ENCODE measurements around the gene THAP7. TPM values are rescaled to one million over a fixed set of nuclear protein-coding genes. Genes with fewer than 3 reads are reported as not detected.

Gene THAP7
- total RNA-seq, 4 donors from 2014 or later, result 38.5 to 49.0 (median 42.5) TPM

DNA sequence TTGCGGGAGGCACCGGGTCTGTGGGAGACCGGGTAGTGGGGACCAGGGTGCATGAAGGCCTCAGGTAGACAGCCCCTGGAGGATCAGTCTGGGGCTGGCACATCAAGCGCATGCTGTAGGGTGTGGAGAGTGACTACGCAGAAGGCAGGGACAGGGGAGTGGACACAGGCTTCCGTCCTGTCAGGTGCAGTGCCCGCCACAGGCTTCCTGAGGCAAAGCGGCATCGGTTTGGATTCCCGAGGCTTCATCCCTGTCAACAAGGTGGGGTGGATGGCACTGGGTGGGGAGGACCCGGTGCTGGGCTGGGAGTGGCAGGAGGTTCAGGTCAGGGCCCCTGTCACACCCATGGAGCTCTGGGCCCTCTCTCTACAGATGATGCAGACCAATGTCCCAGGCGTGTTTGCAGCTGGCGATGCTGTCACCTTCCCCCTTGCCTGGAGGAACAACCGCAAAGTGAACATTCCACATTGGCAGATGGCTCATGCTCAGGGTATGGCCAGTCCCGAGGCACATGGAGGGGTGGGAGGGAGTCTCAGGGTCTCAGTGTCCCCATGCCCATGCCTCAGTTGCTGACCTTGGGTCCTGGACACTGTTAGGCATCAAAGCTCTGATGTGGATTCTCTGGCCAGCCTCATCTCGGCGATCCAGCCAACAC is 24.3 kb downstream of the THAP7 start:
- no peak for ATAC-seq
- Histone ChIP-seq H3K27me3 (no peaks in the 10 kb centered on the region), H3K4me1 (peaks cover 3 to 29% (median 19%) of the 10 kb centered on the region in 3 donors), H3K27ac (no peak overlapping the region), H3K4me3 (no peak overlapping the region), H3K9me3 (peaks cover 0 to 9% (median 0%) of the 10 kb centered on the region in 3 donors), H3K36me3 (no peaks in the 10 kb centered on the region)
- TF ChIP-seq, protein P1, sequence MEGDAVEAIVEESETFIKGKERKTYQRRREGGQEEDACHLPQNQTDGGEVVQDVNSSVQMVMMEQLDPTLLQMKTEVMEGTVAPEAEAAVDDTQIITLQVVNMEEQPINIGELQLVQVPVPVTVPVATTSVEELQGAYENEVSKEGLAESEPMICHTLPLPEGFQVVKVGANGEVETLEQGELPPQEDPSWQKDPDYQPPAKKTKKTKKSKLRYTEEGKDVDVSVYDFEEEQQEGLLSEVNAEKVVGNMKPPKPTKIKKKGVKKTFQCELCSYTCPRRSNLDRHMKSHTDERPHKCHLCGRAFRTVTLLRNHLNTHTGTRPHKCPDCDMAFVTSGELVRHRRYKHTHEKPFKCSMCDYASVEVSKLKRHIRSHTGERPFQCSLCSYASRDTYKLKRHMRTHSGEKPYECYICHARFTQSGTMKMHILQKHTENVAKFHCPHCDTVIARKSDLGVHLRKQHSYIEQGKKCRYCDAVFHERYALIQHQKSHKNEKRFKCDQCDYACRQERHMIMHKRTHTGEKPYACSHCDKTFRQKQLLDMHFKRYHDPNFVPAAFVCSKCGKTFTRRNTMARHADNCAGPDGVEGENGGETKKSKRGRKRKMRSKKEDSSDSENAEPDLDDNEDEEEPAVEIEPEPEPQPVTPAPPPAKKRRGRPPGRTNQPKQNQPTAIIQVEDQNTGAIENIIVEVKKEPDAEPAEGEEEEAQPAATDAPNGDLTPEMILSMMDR (IDR thresholded peaks at IDR 0.05), result no peak
- TF ChIP-seq POLR2AphosphoS5 (IDR thresholded peaks at IDR 0.05) (no peak), EP300 (IDR thresholded peaks at IDR 0.05) (no peak), POLR2A (IDR thresholded peaks at IDR 0.05) (no peak)
- WGBS, 2 donors (ENCODE audit: low coverage in 1 of 2), result 63 to 81% methylated on average over 3 to 5 of the region's 17 CpGs

DNA sequence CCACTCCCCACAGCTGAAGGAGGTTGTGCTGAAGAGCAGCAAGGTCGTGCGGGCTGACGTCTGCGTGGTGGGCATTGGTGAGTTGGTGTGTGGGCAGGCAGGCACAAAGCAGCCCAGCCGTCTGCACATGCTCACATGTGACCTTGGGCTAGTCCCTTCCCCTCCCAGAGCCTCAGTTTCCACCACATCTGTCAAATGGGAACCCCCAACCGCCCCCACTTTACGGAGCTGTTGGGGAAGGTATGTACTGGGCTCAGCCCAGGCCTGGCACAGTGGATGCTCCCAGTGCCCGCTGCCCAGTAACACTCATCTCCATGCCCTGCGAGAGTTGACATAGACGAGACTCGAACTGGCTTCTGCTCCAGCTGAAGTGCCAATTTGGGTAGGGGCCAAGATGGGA is 24.9 kb downstream of the THAP7 start:
- WGBS, 2 donors (ENCODE audit: low coverage in 1 of 2), result no CpG with 5 or more reads among the region's 11 CpGs
- TF ChIP-seq EP300 (IDR thresholded peaks at IDR 0.05) (no peak), POLR2AphosphoS5 (IDR thresholded peaks at IDR 0.05) (no peak), POLR2A (IDR thresholded peaks at IDR 0.05) (no peak)
- TF ChIP-seq, protein P1 (IDR thresholded peaks at IDR 0.05), result no peak
- no peaks in the 10 kb centered on the region for H3K27me3 ChIP-seq

DNA sequence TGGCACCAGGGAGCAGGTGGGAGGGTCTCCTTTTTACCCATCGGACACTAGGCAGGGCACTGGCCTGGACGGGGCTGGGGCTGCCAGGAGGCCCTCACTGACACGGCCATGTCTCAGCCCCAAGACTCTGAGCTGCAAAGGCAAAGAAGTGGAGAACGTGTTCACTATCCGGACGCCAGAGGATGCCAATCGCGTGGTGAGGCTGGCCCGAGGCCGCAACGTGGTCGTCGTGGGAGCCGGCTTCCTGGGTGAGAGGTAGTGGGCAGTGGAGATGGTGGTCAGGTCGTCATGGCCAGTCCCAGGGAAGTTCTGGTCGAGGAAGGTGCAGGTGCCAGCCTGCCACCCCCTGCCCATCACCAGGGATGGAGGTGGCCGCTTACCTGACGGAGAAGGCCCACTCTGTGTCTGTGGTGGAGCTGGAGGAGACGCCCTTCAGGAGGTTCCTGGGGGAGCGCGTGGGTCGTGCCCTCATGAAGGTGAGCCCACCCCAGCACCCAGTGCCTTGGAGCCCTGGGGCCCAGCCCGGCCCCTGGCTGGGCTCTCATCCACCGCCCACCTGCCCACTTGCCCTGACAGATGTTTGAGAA is 25.5 kb downstream of the THAP7 start:
- Histone ChIP-seq H3K36me3 (no peaks in the 10 kb centered on the region), H3K4me3 (no peak overlapping the region), H3K4me1 (peaks cover 3 to 24% (median 17%) of the 10 kb centered on the region in 3 donors), H3K9me3 (peaks cover 0 to 9% (median 0%) of the 10 kb centered on the region in 3 donors), H3K27ac (no peak overlapping the region), H3K27me3 (no peaks in the 10 kb centered on the region)
- ATAC-seq, result no peak
- TF ChIP-seq POLR2A (IDR thresholded peaks at IDR 0.05) (no peak), POLR2AphosphoS5 (IDR thresholded peaks at IDR 0.05) (no peak), EP300 (IDR thresholded peaks at IDR 0.05) (no peak)
- 65 to 83% methylated on average over 7 to 9 of the region's 24 CpGs for WGBS, 2 donors (ENCODE audit: low coverage in 1 of 2)

More for the DNA sequence above, 24.9 kb downstream of the THAP7 start:
- H3K4me3 ChIP-seq, result no peak overlapping the region
- H3K27ac ChIP-seq, result no peak overlapping the region
- peaks cover 0 to 9% (median 0%) of the 10 kb centered on the region in 3 donors for H3K9me3 ChIP-seq
- H3K36me3 ChIP-seq, result no peaks in the 10 kb centered on the region
- ATAC-seq, result no peak
- H3K4me1 ChIP-seq, result peaks cover 3 to 27% (median 19%) of the 10 kb centered on the region in 3 donors

DNA sequence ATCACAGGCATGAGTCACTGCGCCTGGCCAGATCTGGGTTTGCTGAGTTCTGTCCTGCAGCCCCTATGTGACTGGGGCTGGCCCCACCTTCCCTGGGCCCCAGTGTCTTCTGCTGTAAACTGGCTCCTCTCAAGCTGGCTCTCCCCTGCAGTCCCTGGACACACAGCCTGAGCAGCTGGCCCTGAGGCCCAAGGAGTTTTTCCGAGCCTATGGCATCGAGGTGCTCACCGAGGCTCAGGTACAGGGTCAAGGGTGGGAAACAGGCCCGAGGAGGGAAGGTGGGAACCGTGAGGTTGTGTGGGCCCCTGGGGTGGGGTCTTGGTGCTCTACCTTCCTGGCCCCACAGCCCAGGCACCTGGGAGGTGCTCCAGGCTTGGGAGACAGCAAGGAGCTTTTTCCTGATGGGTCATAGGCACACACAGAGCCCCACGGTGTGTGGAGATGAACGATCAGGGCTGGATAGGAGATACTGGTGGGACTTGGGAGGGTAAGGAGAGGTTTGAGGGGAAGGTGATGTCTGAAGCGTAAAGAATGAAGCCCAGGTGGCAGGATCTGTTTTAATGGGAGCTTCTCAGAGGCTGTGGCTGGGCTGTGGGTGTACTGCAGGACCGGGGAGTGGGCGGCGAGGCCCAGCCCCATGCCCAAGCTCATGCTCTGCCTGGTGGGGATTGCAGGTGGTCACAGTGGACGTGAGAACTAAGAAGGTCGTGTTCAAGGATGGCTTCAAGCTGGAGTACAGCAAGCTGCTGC is 26.2 kb downstream of the THAP7 start:
- Histone ChIP-seq H3K27ac (no peak overlapping the region), H3K4me1 (peaks cover 0 to 18% (median 11%) of the 10 kb centered on the region in 3 donors), H3K9me3 (peaks cover 0 to 9% (median 0%) of the 10 kb centered on the region in 3 donors), H3K36me3 (no peaks in the 10 kb centered on the region), H3K4me3 (no peak overlapping the region), H3K27me3 (no peaks in the 10 kb centered on the region)
- 78% methylated on average over 4 of the region's 14 CpGs; no CpG with 5 or more reads in 1 of the 2 donors for WGBS, 2 donors (ENCODE audit: low coverage in 1 of 2)
- TF ChIP-seq, protein P1 (IDR thresholded peaks at IDR 0.05), result no peak
- TF ChIP-seq POLR2A (IDR thresholded peaks at IDR 0.05) (no peak), POLR2AphosphoS5 (IDR thresholded peaks at IDR 0.05) (no peak), EP300 (IDR thresholded peaks at IDR 0.05) (no peak)
- no peak for ATAC-seq

DNA sequence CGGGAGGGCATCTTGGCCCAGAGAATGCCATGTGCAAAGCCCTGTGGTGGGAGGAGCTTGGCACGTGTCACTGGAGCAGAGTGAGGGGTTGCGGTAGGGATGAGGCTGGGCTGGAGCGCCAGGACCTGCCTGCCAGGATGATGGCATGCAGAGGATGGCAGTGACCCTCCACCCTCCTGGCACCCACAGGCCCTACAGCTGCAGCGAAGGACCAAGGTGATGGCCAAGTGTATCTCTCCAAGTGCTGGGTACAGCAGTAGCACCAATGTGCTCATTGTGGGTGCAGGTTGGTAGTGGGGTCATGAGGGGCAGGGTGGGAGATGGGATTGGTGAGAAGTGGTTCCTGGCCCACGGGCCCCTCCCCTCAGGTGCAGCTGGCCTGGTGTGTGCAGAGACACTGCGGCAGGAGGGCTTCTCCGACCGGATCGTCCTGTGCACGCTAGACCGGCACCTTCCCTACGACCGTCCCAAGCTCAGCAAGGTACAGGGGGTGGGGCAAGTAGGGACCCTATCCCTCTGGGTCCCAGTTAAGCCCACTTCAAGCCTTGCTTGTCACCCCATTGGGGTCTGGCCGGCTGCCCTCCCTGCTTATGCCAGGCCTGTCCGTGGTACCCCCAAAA is 27.5 kb downstream of the THAP7 start:
- peaks cover 0 to 9% (median 0%) of the 10 kb centered on the region in 3 donors for H3K9me3 ChIP-seq
- H3K36me3 ChIP-seq, result no peaks in the 10 kb centered on the region
- H3K4me3 ChIP-seq, result no peak overlapping the region
- TF ChIP-seq, protein P1 (IDR thresholded peaks at IDR 0.05), result no peak
- TF ChIP-seq POLR2A (IDR thresholded peaks at IDR 0.05) (no peak), POLR2AphosphoS5 (IDR thresholded peaks at IDR 0.05) (no peak), EP300 (IDR thresholded peaks at IDR 0.05) (no peak)
- H3K4me1 ChIP-seq, result peaks cover 0 to 5% (median 2%) of the 10 kb centered on the region in 3 donors
- H3K27ac ChIP-seq, result no peak overlapping the region
- no peaks in the 10 kb centered on the region for H3K27me3 ChIP-seq
- 67 to 85% methylated on average over 1 to 12 of the region's 16 CpGs for WGBS, 2 donors (ENCODE audit: low coverage in 1 of 2)
- no peak for ATAC-seq
